GM19035 (cell line): ENCODE data around the gene ZNF69.
"Not testable (repeated sequence)": the region's sequence is repeated elsewhere in the genome, so short reads cannot be mapped to it uniquely, and the experiment has no call there.

Experiments
- ATAC-seq: cut with Tn5 transposase; IDR thresholded peaks from one replicate; pipeline ENCODE4 v1.9.1; 2021; ENCODE audit not compliant: unreplicated experiment

The ZNF69 gene

DNA sequence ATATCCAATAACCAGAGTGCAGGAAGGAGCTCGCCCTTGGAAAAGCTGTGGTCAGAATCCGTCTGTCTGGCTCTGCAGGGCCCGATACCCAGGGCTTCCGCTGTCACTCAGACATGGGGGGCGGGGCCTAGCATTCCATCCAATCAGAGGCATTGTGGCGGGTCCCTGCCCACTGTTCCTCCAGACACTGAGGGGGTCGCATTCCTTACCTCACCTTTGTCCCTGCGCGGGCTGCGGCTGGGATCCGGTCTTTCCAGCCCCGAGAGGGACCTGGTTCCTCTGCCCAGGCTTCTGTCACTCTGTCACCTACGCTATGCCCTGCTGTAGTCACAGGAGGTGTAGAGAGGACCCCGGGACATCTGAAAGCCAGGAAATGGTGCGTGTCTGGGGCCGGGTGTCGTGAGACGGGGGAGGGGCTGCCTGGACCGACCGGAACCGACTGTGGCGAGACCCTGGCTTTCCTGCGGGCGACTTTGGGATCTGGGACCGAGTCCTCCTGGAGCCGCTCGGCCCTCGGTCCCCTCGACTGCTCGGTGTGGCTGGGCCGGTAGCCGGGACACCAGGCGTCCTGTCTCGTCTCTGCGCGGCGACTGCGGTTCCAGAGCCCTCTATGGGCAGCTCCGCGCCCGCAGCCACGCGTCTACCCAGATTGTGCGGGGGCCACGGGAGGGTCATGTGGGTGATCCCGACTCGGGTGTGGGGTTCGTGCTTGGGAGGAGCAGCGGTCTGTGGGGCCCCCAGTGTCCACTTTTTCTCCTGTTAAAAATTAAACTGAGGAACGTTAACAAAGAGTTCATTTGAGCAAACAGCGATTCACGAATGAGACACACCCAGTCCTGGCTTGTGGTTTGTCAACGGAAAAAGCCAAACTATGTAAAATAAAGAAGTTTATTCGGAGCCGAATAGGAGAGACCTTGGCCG, at the start of gene ZNF69:
TSS of gene ZNF69 (plus strand) at position 172 of the 921 bp plus-strand sequence. CDS start at position 314, 142 bp downstream.
- ATAC-seq = no peak

GRCh38 chr19:11843722-11844121, 43.9 kb upstream of the ZNF69 start:
- ATAC-seq = no peak

GRCh38 chr19:11847615-11848014, 40.0 kb upstream of the ZNF69 start:
- not testable (repeated sequence) for ATAC-seq

- ATAC-seq = no peak
Measured at GRCh38 chr19:11848200-11848593, 39.4 kb upstream of the ZNF69 start.

DNA sequence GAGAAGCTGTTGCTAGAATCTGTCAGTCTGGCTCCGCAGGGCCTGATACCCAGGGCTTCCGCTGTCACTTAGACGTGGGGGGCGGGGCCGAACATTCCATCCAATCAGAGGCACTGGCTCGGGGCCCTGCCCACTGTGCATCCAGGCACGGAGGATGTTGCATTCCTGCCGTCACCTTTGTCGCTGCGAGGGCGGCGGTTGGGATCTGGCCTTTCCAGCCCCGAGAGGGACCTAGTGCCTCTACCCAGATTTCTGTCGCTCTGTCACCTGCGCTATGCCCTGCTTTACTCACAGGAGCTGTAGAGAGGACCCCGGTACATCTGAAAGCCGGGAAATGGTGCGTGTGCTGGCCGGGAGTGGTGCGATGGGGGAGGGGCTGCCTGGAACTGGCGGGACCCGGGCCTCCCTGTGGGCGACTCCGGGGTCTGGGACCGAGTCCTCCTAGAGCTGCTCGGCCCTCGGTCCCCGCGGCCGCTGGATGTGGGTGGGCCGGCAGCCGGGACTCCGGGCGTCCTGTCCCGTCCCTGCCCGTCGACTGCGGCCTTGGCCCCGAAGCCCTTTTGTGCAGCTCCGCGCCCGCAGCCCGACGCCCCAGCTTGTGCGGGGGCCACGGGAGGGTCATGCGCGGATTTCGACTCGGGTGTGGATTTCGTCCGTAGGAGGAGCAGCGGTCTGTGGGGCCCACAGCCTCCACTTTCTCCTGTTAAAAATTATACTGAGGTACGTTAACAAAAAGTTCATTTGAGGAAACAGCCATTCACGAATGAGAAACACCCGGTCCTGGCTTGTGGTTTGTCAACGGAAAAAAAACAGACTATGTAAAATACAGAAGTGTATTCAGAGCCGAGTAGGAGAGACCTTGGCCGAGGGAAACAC, 38.8 kb upstream of the ZNF69 start, which contains the start of gene ZNF439:
TSS of gene ZNF439 (plus strand) at position 133 of the 876 bp plus-strand sequence. CDS start at position 275, 142 bp downstream.
- ATAC-seq = no peak

GRCh38 chr19:11850289-11850688, 37.3 kb upstream of the ZNF69 start:
- ATAC-seq = not testable (repeated sequence)

GRCh38 chr19:11853358-11853757, 34.2 kb upstream of the ZNF69 start:
- no peak for ATAC-seq

DNA sequence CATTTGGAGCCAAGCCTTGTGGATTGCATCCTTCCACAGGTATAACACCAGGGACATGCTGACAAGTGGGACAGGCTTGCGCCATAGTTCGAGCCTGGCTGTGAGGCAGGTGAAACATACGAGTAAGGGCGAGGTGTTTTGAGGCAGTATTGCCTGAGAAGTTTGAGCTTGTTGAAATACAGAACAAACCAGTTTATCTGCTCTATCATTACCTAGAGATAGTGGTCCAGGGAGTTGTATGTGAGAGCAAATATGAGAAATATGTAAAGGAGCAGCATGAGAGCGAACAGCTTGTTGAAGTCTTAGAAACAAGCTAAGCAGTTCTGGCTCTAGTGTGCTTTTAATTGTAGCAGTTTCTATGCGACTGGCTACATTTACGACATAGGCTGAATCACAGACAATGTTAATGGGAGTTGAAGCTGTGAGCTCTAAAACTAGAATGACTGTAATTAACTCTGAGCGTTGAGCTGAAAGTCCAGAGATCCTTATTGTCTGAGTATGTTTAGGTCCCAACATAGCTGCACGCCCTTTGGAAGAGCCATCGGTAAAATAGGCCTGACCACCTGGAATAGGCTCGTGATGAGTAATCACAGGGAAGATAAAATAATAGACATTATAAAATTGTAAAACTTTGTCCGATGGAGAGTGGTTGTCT, 30.9 kb upstream of the ZNF69 start:
- no peak for ATAC-seq

DNA sequence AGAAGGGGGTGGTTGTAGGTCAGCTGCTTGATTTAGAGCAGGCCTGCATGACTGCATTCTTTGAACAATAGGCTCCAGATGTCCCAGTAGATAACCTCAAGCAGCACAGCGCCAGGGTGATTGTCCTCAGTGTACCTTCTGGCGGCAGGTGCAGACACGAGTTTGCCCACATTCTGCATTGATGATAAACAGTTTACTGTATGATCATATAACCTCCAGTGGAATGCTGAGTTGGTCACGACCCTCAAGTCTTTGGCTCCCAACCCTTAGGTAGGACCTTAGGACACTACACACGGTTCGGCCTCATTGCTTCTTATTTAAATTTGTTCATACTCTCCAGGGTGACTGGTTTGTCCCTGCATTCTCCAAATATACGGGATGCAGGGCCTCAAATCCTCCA, 26.9 kb upstream of the ZNF69 start:
- no peak for ATAC-seq

GRCh38 chr19:11861301-11861700, 26.3 kb upstream of the ZNF69 start:
- ATAC-seq = no peak

GRCh38 chr19:11867766-11868165, 19.8 kb upstream of the ZNF69 start:
- ATAC-seq = not testable (repeated sequence)

DNA sequence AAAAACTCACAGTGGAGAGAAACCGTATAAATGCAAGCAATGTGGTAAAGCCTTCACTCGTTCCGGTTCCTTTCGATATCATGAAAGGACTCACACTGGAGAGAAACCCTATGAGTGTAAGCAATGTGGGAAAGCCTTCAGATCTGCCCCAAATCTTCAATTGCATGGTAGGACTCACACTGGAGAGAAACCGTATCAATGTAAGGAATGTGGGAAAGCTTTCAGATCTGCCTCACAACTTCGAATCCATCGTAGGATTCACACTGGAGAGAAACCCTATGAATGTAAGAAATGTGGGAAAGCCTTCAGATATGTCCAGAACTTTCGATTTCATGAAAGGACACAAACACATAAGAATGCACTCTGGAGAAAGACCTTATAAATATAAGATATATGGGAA, 19.4 kb upstream of the ZNF69 start:
- ATAC-seq = no peak

DNA sequence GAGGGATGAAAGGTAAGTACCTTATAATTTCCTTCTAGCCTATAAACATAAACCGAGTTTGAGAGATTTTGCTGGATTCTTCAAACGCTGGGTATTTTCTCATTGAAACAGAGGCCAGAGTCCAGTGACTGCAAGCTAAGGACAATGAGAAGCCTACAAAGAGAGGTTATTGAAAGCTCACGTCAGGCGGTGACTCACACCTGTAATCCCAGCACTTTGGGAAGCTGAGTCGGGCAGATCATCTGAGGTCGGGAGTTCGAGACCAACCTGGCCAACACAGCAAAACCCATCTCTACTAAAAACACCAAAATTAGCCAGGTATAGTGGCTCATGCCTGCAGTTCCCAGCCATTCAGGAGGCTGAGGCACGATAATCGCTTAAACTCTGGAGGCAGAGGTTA, 15.0 kb upstream of the ZNF69 start:
- no peak for ATAC-seq

- no peak for ATAC-seq
Measured at GRCh38 chr19:11873762-11874161, 13.8 kb upstream of the ZNF69 start.

DNA sequence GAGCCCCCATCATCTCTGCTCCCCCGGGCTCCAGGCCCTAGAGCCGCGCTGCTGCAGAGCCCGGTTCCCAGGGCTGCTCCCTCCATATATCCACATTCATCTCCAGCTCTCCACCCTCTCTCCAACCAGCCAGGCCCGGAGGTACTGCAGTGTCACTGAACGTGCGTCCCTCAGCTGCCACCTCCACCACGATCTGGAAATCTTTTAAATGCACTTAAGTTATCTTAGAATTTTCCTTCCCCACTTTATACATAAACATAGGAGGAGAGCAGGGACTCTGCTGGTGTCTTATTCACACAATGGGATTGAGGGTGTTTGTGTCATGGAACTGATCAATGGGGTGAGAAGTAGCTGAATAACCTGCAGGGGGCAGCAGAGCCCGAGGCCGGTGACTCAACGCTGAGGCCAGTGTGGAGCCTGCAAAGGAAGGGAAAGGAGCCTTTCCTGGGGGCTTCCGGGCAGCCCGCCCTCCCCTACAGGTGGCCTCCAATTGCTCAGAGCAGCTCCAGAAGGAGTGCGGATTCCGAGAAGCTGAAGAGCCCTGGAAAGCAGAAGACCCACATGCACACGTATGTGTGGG, 7.8 kb upstream of the ZNF69 start:
- ATAC-seq = not testable (repeated sequence)

- no peak for ATAC-seq
Measured at GRCh38 chr19:11880598-11880997, 7.0 kb upstream of the ZNF69 start.

DNA sequence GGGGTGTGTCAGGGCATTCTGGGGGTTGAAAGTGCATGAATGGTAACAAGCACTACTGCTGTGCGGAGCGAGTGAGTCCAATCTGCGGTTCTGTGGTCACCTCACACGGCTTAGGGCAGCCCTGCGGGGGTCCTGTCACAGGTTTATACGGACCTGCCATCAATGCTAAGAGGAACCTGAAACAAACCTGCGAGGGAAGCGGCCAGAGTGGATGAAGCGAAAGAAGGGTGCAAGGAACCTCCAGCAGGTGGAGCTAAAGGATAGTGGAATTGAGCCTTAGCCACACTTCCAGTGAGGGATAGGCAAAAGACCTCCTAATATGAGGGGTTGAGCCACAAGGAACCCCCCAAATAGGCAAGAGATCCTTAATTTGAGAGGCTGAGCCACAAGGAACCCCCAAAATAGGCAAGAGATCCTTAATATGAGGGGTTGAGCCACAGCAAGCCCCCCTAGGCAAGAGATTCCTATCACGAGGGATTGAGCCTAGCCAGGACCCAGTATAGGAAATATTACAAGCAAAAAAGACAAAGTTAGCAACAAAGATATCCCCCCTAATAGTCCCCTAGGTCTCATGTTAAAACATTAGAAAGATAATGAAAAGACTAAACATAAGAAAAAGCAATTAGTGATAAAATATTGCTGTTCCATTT, 6.3 kb upstream of the ZNF69 start:
- ATAC-seq = no peak

DNA sequence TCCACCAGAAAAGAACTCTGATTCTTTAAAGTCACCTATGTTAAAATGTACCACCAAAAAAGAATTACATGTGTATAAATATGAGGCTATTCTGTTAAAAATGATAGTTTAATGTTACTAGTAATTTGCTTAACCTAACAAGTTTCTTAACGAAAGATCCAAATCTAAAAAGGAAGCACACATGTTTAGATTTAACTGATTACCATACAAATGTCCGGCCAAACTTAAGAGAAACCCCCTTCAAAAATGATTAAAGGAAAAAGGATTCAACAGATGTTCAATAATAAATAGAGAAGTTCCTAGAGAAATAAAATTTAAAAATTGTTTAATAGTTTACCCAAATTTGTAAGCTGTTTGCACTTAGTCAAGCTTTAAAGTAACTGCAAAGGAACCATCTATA, 5.0 kb upstream of the ZNF69 start:
- no peak for ATAC-seq

DNA sequence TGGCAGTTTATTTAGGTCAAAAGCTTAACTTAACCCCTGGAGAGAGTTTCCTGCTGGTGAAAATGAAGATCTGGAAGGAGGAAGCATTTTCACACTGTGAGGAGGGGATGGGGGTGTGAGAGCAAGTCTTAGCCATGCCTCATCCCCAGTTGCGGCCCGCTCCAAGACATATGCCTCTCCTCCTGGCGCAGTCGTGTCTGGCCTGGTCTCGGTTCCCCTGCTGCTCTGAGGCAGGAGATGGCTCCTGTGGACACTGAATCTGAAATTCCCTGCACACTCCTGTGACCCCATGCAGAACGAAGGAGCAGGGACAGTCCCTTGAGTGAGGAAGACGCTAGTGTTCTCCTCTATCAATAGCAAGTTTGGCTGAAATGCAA, 360 bp upstream of the ZNF69 start:
- no peak for ATAC-seq

- not testable (repeated sequence) for ATAC-seq
Measured at GRCh38 chr19:11889901-11890300, 2.3 kb downstream of the ZNF69 start.
